K562 (cell line): ENCODE data around the gene ATF4. TPM values are rescaled to one million over a fixed set of nuclear protein-coding genes. Genes with fewer than 3 reads are reported as not detected.

ENCODE experiments used
- ATAC-seq: fragments of 200-7000 bp; cut with Tn5 transposase; 3 replicates; pipeline ENCODE4 v1.9.1; 2020; ENCODE audit warnings: moderate library complexity
- Bru-seq: library from RNA; stranded (reverse); fragments of 400-500 nt; gene quantifications from one replicate; lab custom pipeline; 2021; lab: Mats Ljungman, UMichigan
- BruChase-seq, 2 experiments: library from RNA; stranded (reverse); fragments of 400-500 nt; gene quantifications; one replicate each; lab custom pipeline; 2021; lab: Mats Ljungman, UMichigan
- BruUV-seq: library from RNA; stranded (reverse); fragments of 400-500 nt; replicated peaks from 2 replicates; lab custom pipeline; 2021; lab: Mats Ljungman, UMichigan
- CTCF ChIA-PET: fragments of 300-600 bp; formaldehyde crosslinking; extraction: SDS; loops from one replicate; lab custom pipeline; 2021; ENCODE audit warnings: low intra/inter-chr PET ratio; lab: Yijun Ruan, JAX
- POLR2A ChIA-PET: fragments of 300-600, 350-650 bp; sonication (Branson Sonifier 250); formaldehyde crosslinking; extraction: SDS; loops from one replicate; lab custom pipeline; 2021; ENCODE audit warnings: antibody characterized with exemption, inconsistent platforms; lab: Yijun Ruan, JAX
- DNase-seq, 4 experiments: peaks; one replicate each; pipeline versions ENCODE4 v3.0.0 to v3.0.0-alpha.2; 2011 to 2018; ENCODE audit warnings: low spot score in 3 of 4, mixed read lengths in 3 of 4; ENCODE audit errors: extremely low read depth in 1 of 4
- FAIRE-seq: peaks from 2 replicates; lab custom pipeline; 2011; peaks lifted over from hg19 to GRCh38; lab: Jason Lieb, UNC
- H2AFZ ChIP-seq: 2 replicates; pipeline ENCODE4 v1.6.0; 2011; ENCODE audit warnings: low read depth, low read length, control low read depth, inconsistent platforms
- H3K27ac ChIP-seq: fragments of 200-600 bp; 3 replicates; pipeline ENCODE4 v1.8.0; 2011; ENCODE audit warnings: low read depth, mild to moderate bottlenecking, control low read depth, inconsistent platforms, low read length, moderate library complexity, mixed read lengths; ENCODE audit errors: extremely low read depth
- H3K27me3 ChIP-seq, 2 experiments: fragments of 300-600 bp in 1 of 2; 2 replicates in 1 of 2; 3 replicates in 1 of 2; pipeline versions ENCODE4 v1.6.0 to v1.8.0; 2011; ENCODE audit warnings: inconsistent platforms in 2 of 2, low read length in 2 of 2, mild to moderate bottlenecking in 1 of 2, mixed read lengths in 1 of 2, moderate library complexity in 1 of 2; ENCODE audit not compliant: control insufficient read depth in 2 of 2, insufficient read depth in 2 of 2
- H3K36me3 ChIP-seq: fragments of 300-600 bp; 3 replicates; pipeline ENCODE4 v1.8.0; 2011; ENCODE audit warnings: mild to moderate bottlenecking, low read length, inconsistent platforms; ENCODE audit not compliant: control insufficient read depth, insufficient read depth
- H3K4me1 ChIP-seq, 2 experiments: fragments of 200-600 bp in 1 of 2; replicated peaks in 1 of 2; 2 replicates in 1 of 2; 3 replicates in 1 of 2; pipeline versions ENCODE4 v1.5.1 to v1.8.0; 2011; ENCODE audit warnings: inconsistent platforms in 2 of 2, low read length in 2 of 2, mild to moderate bottlenecking in 1 of 2, mixed read lengths in 1 of 2, moderate library complexity in 1 of 2; ENCODE audit not compliant: control insufficient read depth in 2 of 2, insufficient read depth in 2 of 2
- H3K4me2 ChIP-seq: 2 replicates; pipeline ENCODE4 v1.6.1; 2011; ENCODE audit warnings: low read length, control low read depth, inconsistent platforms, mixed read lengths; ENCODE audit not compliant: insufficient read depth
- H3K4me3 ChIP-seq: fragments of 200-600 bp; sonication (generic), shearing (Covaris generic); 2 replicates; pipeline ENCODE4 v1.5.1; 2016; ENCODE audit warnings: control low read depth, inconsistent platforms
- H3K79me2 ChIP-seq: fragments of 200-600 bp; 3 replicates; pipeline ENCODE4 v1.8.0; 2011; ENCODE audit warnings: low read length, inconsistent platforms; ENCODE audit not compliant: control insufficient read depth, insufficient read depth
- H3K9ac ChIP-seq, 2 experiments: 2 replicates each; pipeline versions ENCODE4 v1.6.0 to v1.6.1; 2011; ENCODE audit warnings: low read depth in 2 of 2, low read length in 2 of 2, control low read depth in 1 of 2, inconsistent platforms in 1 of 2, mild to moderate bottlenecking in 1 of 2, mixed read lengths in 1 of 2; ENCODE audit not compliant: insufficient read depth in 1 of 2
- H3K9me1 ChIP-seq: one replicate; pipeline ENCODE4 v1.6.0; 2011; ENCODE audit warnings: inconsistent platforms, mild to moderate bottlenecking, low read length, moderate library complexity; ENCODE audit not compliant: control insufficient read depth, insufficient read depth
- H3K9me3 ChIP-seq: replicated peaks from 2 replicates; pipeline ENCODE4 v1.5.1; 2011; ENCODE audit warnings: low read depth, low read length, inconsistent platforms; ENCODE audit not compliant: control insufficient read depth, insufficient read depth
- H4K20me1 ChIP-seq: replicated peaks from 2 replicates; pipeline ENCODE4 v1.6.1; 2011; ENCODE audit warnings: low read length, inconsistent platforms, mixed read lengths; ENCODE audit not compliant: control insufficient read depth, insufficient read depth
- PHF20 ChIP-seq: fragments of 450-650 bp; IDR thresholded peaks from 2 replicates; pipeline ENCODE4 v1.6.1; 2018; ENCODE audit not compliant: partially characterized antibody
- RAD51 ChIP-seq: fragments of 450-650 bp; IDR thresholded peaks from 2 replicates; pipeline ENCODE4 v1.7.1; 2016; ENCODE audit warnings: low read depth, mild to moderate bottlenecking, borderline replicate concordance
- ZBTB40 ChIP-seq, 2 experiments: fragments of 450-650 bp in 1 of 2; sonication (generic) in 1 of 2; formaldehyde crosslinking in 1 of 2; IDR thresholded peaks; 2 replicates each; pipeline versions ENCODE4 v1.7.1 to v1.9.0; 2016 to 2022; ENCODE audit warnings: inconsistent platforms in 1 of 2, mild to moderate bottlenecking in 1 of 2, missing genetic modification reagents in 1 of 2
- ZZZ3 ChIP-seq: fragments of 450-650 bp; IDR thresholded peaks from 2 replicates; pipeline ENCODE4 v1.6.1; 2016; ENCODE audit warnings: antibody characterized with exemption, mild to moderate bottlenecking, moderate library complexity
- WGBS: fragments of 100-300 bp; shearing (Covaris generic); methylation state at CpG from one replicate; pipeline ENCODE4 v1.1.6; 2016; ENCODE audit warnings: low coverage, mixed read lengths; ENCODE audit not compliant: insufficient coverage; ENCODE audit errors: missing lambda C conversion rate; 5-methylcytosine and 5-hydroxymethylcytosine counted together
- in situ Hi-C: fragments of 300-500 bp; cut with MboI; formaldehyde crosslinking; loops from 4 replicates; pipeline ENCODE4 v1.15.0; 2018; ENCODE audit warnings: inconsistent platforms, mixed read lengths
- intact Hi-C: fragments of 100-400 bp; cut with micrococcal nuclease; formaldehyde crosslinking; loops from 2 replicates; pipeline ENCODE4 v1.14.2; 2022
- long read RNA-seq, 3 experiments: library from polyadenylated mRNA in 2 of 3; library from RNA in 1 of 3; unstranded in 2 of 3; stranded (forward) in 1 of 3; transcript quantifications; one replicate each; pipeline ENCODE4 v2.0.0, GENCODE V29; 2019 to 2022
- polyA minus RNA-seq, 3 experiments: library from RNA; depleted of rRNA, polyadenylated mRNA; stranded (reverse); fragments of >200 nt; gene quantifications; 2 replicates each; pipeline ENCODE4 v1.2.3, GENCODE V29; 2011
- polyA plus RNA-seq, 8 experiments: library from polyadenylated mRNA; depleted of rRNA in 4 of 8; stranded (reverse) in 5 of 8; unstranded in 3 of 8; fragments of >200 nt; fragmentation: Nextera tagmentation in 2 of 8; fragmentation: Illumina TruSeq in 1 of 8; extraction: Ambion mirVana in 2 of 8; extraction: Trizol in 1 of 8; gene quantifications; 2 replicates each; pipeline versions ENCODE4 v1.2.1 to v1.2.3, GENCODE V29; 2011 to 2014; ENCODE audit warnings: inconsistent platforms in 1 of 8, missing spikeins in 1 of 8
- total RNA-seq, 7 experiments: library from RNA; depleted of rRNA in 6 of 7; stranded (reverse); fragments of >200 nt in 6 of 7; fragmentation: Illumina TruSeq in 2 of 7; extraction: Trizol in 2 of 7; gene quantifications; 2 replicates each; pipeline versions ENCODE4 v1.2.1 to v1.2.3, GENCODE V29; 2011 to 2021; ENCODE audit warnings: low replicate concordance in 1 of 7

The ATF4 gene
- total RNA-seq (2011; cell fraction: chromatin; rRNA removed; ENCODE audit: low replicate concordance) = 183 and 296 TPM in 2 replicates
- total RNA-seq (2011; cell fraction: nucleolus; rRNA removed) = 255 and 271 TPM in 2 replicates
- total RNA-seq (2011; cell fraction: nucleoplasm; rRNA removed) = 227 and 246 TPM in 2 replicates
- total RNA-seq (2014; rRNA removed) (311 and 355 TPM in 2 replicates), total RNA-seq (2014; rRNA removed; fragmentation: Illumina TruSeq; extraction: Trizol) (320 and 405 TPM in 2 replicates), total RNA-seq (2015; rRNA removed; fragmentation: Illumina TruSeq; extraction: Trizol) (153 and 156 TPM in 2 replicates), total RNA-seq (2021) (308 and 361 TPM in 2 replicates), polyA plus RNA-seq (2011; rRNA removed) (669 and 756 TPM in 2 replicates), polyA plus RNA-seq (2014; fragmentation: Illumina TruSeq; extraction: Trizol) (528 and 598 TPM in 2 replicates), polyA plus RNA-seq (2014; fragmentation: Nextera tagmentation; extraction: Ambion mirVana) (100 to 1,000 TPM in 1 of 2 experiments, 10 to 100 TPM in 1; 93.1 to 125 TPM), polyA plus RNA-seq (2014; rRNA removed) (638 and 723 TPM in 2 replicates), polyA minus RNA-seq (2011; rRNA and poly(A)+ RNA removed) (190 and 217 TPM in 2 replicates), Bru-seq, nascent RNA (percentile 99 among the genes with signal in this experiment), BruChase-seq, experiment 1, labeled RNA remaining after a 2-hour chase (percentile 100 among the genes with signal in this experiment), BruChase-seq, experiment 2, labeled RNA remaining after a 6-hour chase (percentile 100 among the genes with signal in this experiment)
- 757 and 998 TPM in 2 replicates for polyA plus RNA-seq (2011; cell fraction: cytosol; rRNA removed)
- 651 and 768 TPM in 2 replicates for polyA plus RNA-seq (2011; cell fraction: nucleus; rRNA removed)
- 264 and 832 TPM in 2 replicates for polyA plus RNA-seq (2012)
- polyA minus RNA-seq (2011; cell fraction: cytosol; rRNA and poly(A)+ RNA removed) = 89.9 and 115 TPM in 2 replicates
- 99.2 and 197 TPM in 2 replicates for polyA minus RNA-seq (2011; cell fraction: nucleus; rRNA and poly(A)+ RNA removed)
- long read RNA-seq, experiment 1, transcript ATF4-202 (3 exons, 1,419 nt) = minor isoform, 40 of 705 reads
- long read RNA-seq, experiment 1, transcript ATF4-201 (2 exons, 2,019 nt) = major isoform, 63 of 705 reads
- long read RNA-seq, experiment 1, partial matches to known transcripts = 0 of 705 reads
- long read RNA-seq, experiment 1, other reads (novel, unspliced or antisense) = 602 of 705 reads
- long read RNA-seq, experiment 2, transcript ATF4-202 (3 exons, 1,419 nt) = major isoform, 175 of 220 reads
- long read RNA-seq, experiment 2, transcript ATF4-201 (2 exons, 2,019 nt) = minor isoform, 10 of 220 reads
- long read RNA-seq, experiment 2, partial matches to known transcripts = 2 of 220 reads
- long read RNA-seq, experiment 2, other reads (novel, unspliced or antisense) = 33 of 220 reads
- long read RNA-seq, experiment 3, transcript ATF4-202 (3 exons, 1,419 nt) = major isoform, 103 of 113 reads
- long read RNA-seq, experiment 3, partial matches to known transcripts = 6 of 113 reads
- long read RNA-seq, experiment 3, other reads (novel, unspliced or antisense) = 0 of 113 reads

- intact Hi-C loops (loop anchor here (2.0 to 10.0 kb wide), 2 partner anchors 202 to 346 kb away; partner anchors contain the start of gene RPL3), in situ Hi-C loops (no loop called here)
- peaks cover 28% of the 10 kb centered on the region for H4K20me1 ChIP-seq
- H3K9me3 ChIP-seq = no peaks in the 10 kb centered on the region
- H3K9me1 ChIP-seq = no peaks in the 10 kb centered on the region
- POLR2A ChIA-PET = interaction anchor here (0.6 to 6.1 kb wide), 34 partner anchors 9 to 1154 kb away, joined by 3 to 106 read pairs (median 4); partner anchors contain the start of genes MIEF1 and RPL3
- peak within 1 kb of the TSS; percentile 100 for H3K27ac ChIP-seq
- H3K9ac ChIP-seq = peak within 1 kb of the TSS; percentile 99 to 100
- peak within 1 kb of the TSS; percentile 97 for H3K4me2 ChIP-seq
- TSS peak; percentile 66 for BruUV-seq
- peak within 1 kb of the TSS; percentile 100 for H2AFZ ChIP-seq
- DNase-seq (peak; percentile 71 to 89 (median 76)), ATAC-seq (peak; percentile 39), FAIRE-seq (no peak)
- 0% methylated on average over 47 of the region's 86 CpGs for WGBS
- CTCF ChIA-PET = interaction anchor here (1.0 kb wide), 1 partner anchor 1468 kb away, joined by 3 read pairs; no protein-coding TSS in a partner anchor
- H3K36me3 ChIP-seq = peaks cover 67% of the 10 kb centered on the region
- peaks cover 23 to 32% of the 10 kb centered on the region in 2 experiments; a peak in 4 of 5 replicates for H3K4me1 ChIP-seq
- peaks cover 69% of the 10 kb centered on the region for H3K79me2 ChIP-seq
- no peaks in the 10 kb centered on the region for H3K27me3 ChIP-seq
- H3K4me3 ChIP-seq = peak within 1 kb of the TSS; percentile 99
- TF ChIP-seq PHF20 = peak; percentile 64
- peak; percentile 93 for TF ChIP-seq ZBTB40 (IDR thresholded peaks at IDR 0.05)
- TF ChIP-seq ZBTB40 (CRISPR knock-in tag; IDR thresholded peaks at IDR 0.05) = no peak
- 0 out of 2 replicates have a peak, but pooled peaks have one; percentile 68 for TF ChIP-seq ZZZ3
- TF ChIP-seq RAD51 = peak; percentile 98
Measured at GRCh38 chr22:39520226-39521105, at the start of gene ATF4. ATF4 (plus strand) TSS chr22:39520562; CDS start chr22:39521446, 884 bp downstream.
